Fibroblast of skin of scalp (primary cell): Measurements from ENCODE around the gene MTFR1L.

ENCODE experiments used
- DNase-seq: peaks from one replicate; pipeline ENCODE4 v3.0.0-alpha.2; 2013

The MTFR1L gene

DNA sequence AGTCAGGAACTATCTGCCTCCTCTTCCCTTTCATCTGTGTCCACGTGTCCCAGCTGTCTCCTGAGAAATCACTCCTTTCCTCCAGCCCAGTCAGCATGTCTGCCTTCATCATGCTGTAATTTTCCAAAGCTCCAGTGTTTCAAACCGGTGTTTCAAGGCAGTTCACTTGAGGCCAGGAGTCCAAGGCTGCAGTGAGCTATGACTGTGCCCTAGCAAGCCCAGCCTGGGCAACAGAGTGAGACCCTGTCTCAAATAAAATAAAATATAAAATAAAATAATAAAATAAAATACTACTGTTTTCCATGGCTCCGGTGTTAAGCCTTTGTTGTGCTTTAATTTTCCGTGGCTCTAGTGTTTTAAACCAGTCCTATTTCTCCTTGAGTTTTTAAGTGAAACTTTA is 27.6 kb upstream of the MTFR1L start:
- DNase-seq: no peak

- DNase-seq: no peak
Observed at GRCh38 chr1:25793585-25794170, 26.1 kb upstream of the MTFR1L start.

DNA sequence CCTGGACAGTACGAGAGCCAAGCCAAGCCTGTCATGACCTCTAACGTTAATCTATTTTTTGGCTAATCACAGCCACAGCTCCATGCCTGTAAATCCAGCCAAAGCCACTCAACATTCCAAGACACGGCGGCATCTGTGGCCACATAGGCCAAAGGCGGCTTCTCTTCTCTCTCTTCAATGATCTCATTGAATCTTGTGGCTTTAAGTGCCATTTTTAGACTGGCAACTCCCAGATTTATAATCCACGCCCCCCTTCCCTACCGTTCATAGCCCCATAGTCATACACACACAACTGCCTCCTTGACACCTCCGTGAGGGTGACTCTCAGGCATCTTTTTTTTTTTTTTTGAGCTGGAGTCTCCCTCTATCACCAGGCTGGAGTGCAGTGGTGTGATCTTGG is 25.4 kb upstream of the MTFR1L start:
- DNase-seq: peak; percentile 20

- DNase-seq: peak; percentile 38
Observed at GRCh38 chr1:25795211-25795610, 24.5 kb upstream of the MTFR1L start.

- DNase-seq: no peak
Observed at GRCh38 chr1:25795946-25796810, 23.6 kb upstream of the MTFR1L start.

- peak; percentile 76 for DNase-seq
Observed at GRCh38 chr1:25796811-25797458, 22.8 kb upstream of the MTFR1L start.

DNA sequence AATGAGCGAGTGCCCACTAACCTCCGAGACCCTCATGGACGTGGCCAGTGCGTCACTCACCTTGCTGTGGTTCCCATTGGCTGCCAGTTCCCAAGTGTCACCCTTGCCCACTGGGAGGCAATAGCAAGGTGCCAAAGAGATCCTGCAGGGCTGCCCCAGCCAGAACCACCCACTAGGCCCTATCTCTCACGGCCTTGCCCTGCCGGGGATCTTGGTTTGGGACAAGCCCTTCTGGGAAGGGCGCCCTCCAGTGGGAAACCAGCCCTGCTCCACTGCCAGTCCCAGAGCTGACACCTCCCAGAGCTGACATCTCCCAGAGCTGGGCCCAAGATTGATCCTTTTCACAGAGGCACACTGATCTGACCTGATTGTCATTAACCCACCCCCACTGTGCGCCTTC is 21.8 kb upstream of the MTFR1L start:
- peak; percentile 28 for DNase-seq

DNA sequence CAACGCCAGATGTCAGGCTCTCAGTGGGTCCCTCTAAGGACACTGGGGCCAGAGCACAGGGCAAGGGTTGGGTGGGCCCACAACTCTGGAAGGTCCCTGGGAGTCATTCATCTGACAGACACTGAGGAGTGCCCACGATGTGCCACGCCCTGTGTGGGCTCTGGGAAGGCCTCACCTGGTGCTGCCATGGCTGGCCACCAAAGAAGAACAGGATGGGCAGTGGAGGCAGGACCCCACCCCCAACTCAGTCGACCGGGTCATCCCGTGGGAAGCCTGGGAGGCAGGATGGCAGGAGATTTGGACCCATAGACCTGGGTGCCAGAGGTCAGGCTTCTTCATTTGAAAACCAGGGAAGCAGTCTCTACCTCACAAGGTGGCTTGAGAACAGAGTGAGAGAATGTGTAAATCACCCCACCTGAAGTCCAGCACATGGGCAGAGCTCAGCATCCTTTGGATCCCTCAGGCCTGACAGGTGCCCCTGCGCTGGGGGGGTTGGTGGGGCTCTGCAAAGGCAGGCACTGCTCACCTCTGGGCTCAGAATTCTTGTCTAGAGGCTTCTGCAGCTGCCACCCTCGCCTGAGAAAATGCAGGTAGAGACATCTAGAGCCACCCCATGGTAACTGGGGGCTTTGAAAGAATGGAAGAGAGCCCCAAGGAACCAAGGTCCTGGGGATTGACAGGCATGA is 20.9 kb upstream of the MTFR1L start:
- DNase-seq: no peak

GRCh38 chr1:25799352-25799934 is 20.3 kb upstream of the MTFR1L start:
- no peak for DNase-seq

DNA sequence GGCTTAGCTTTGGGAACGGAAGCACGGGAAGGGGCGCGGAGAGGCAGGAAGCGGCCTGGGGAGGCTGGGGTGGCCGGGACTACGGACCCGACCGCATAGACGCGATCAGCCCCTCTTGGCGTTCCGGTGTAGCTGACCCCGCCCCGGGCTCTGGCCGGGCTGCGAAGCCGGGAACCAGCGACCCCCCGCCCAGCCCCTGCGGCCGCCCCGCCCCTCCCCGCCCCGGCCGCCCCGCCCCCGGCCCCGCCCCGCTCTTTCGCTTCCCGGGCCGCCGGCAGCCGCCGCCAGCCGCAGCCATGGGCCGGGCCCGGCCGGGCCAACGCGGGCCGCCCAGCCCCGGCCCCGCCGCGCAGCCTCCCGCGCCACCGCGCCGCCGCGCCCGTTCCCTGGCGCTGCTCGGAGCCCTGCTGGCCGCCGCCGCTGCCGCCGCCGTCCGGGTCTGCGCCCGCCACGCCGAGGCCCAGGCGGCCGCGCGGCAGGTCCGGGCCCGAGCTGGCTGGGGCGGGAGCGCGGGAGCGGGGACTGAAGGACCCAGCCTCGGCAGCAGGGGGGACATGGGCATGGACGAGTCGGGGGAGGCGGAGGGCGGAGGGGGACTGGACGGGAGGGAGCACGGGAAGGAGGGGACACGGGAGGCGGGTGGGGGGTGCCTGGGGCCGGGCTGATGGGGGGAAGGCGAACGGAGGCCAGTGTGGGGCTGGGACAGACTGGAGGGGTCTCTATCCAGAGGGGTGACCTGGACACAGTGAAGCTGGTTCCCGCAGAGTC is 19.6 kb upstream of the MTFR1L start, which contains the start of gene SELENON:
TSS of gene SELENON (plus strand) at position 259 of the 768 bp plus-strand sequence. CDS start at position 297, 38 bp downstream.
- peak; percentile 55 for DNase-seq

- DNase-seq: no peak
Observed at GRCh38 chr1:25800703-25801377, 18.9 kb upstream of the MTFR1L start.

DNA sequence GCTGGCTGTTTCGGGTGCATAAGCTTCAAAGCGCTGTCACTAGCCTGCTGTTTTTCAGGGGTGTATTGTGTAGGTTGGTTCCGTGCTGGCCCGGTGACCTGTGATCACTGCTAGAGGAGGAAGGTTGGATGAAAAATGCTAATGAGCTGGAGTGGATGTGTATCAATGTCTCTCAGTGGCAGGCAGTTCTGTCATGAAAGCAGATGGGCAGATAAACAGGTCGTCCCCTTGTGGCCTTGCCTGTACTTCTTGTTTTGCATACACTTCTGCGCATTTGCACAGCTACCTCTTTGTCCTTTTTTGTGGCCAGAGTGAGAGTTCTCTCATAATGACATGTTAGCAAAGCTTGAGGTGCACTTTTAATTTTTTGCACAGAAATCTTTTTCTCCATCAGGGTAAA is 16.8 kb upstream of the MTFR1L start:
- DNase-seq: no peak

GRCh38 chr1:25803368-25803767 is 16.4 kb upstream of the MTFR1L start:
- DNase-seq: no peak

- DNase-seq: no peak
Observed at GRCh38 chr1:25804244-25804963, 15.3 kb upstream of the MTFR1L start.

GRCh38 chr1:25804964-25805862 is 14.5 kb upstream of the MTFR1L start:
- DNase-seq: no peak

DNA sequence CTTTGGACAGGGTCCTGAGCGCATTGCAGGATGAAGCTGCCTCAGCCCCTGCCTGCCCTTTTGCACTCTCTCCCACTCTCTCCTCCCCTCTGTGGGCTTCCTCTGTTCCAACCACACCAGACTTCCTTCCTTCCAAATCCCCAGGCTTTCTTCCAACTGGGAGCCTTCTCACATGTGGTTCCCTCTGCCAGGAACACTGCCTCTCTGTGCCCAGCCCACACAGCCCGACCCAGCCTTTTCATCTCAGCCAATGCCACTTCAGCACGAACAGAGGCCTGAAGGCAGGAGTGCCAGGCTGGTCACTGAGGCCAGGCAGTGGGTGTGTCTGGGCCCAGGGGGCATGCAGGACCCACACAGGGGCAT is 13.9 kb upstream of the MTFR1L start:
- DNase-seq: peak; percentile 34

GRCh38 chr1:25806418-25806817 is 13.3 kb upstream of the MTFR1L start:
- peak; percentile 69 for DNase-seq

- no peak for DNase-seq
Observed at GRCh38 chr1:25807480-25808390, 12.0 kb upstream of the MTFR1L start.
